Glutamatergic neuron (in vitro differentiated cells): ENCODE results near the gene SORBS2. TPM values are rescaled to one million over a fixed set of nuclear protein-coding genes. Genes with fewer than 3 reads are reported as not detected.
A peak's percentile ranks its signal among the peaks of the same experiment; 100 is the strongest.

Experiments used
- DNase-seq: peaks from one replicate; pipeline ENCODE4 v3.0.0; 2022
- H3K27ac Mint-ChIP-seq: one replicate; pipeline ENCODE4 v1.8.0; 2020; ENCODE audit warnings: mild to moderate bottlenecking, mixed read lengths, inconsistent platforms; ENCODE audit not compliant: unreplicated experiment
- H3K27me3 Mint-ChIP-seq: one replicate; pipeline ENCODE4 v1.8.0; 2020; ENCODE audit warnings: mild to moderate bottlenecking, moderate library complexity, mixed read lengths, inconsistent platforms; ENCODE audit not compliant: unreplicated experiment
- H3K36me3 Mint-ChIP-seq: one replicate; pipeline ENCODE4 v1.8.0; 2020; ENCODE audit warnings: mild to moderate bottlenecking, mixed read lengths, inconsistent platforms; ENCODE audit not compliant: unreplicated experiment
- H3K4me1 Mint-ChIP-seq: one replicate; pipeline ENCODE4 v1.8.0; 2020; ENCODE audit warnings: mild to moderate bottlenecking, low read depth, mixed read lengths, inconsistent platforms; ENCODE audit not compliant: unreplicated experiment
- H3K4me3 Mint-ChIP-seq: one replicate; pipeline ENCODE4 v1.8.0; 2020; ENCODE audit warnings: mild to moderate bottlenecking, mixed read lengths, inconsistent platforms; ENCODE audit not compliant: unreplicated experiment
- H3K9me3 Mint-ChIP-seq: one replicate; pipeline ENCODE4 v1.8.0; 2020; ENCODE audit warnings: mild to moderate bottlenecking, moderate library complexity, mixed read lengths, inconsistent platforms; ENCODE audit not compliant: unreplicated experiment
- total RNA-seq: library from RNA; stranded (reverse); fragmentation: NEBNext Ultra II Directional; extraction: Animal tissue kit (Norgen Biotek cat#: 25700); gene quantifications from one replicate; pipeline ENCODE4 v1.2.1, GENCODE V29; 2021; ENCODE audit not compliant: unreplicated experiment
- TF ChIP-seq, protein P1 (sequence below): fragments of 200-600 bp; sonication (generic); IDR thresholded peaks from one replicate; pipeline ENCODE4 v1.5.0; 2021; ENCODE audit not compliant: partially characterized antibody, unreplicated experiment

Gene SORBS2
- total RNA-seq, 1 donor from 2014 or later = 95.5 TPM

DNA sequence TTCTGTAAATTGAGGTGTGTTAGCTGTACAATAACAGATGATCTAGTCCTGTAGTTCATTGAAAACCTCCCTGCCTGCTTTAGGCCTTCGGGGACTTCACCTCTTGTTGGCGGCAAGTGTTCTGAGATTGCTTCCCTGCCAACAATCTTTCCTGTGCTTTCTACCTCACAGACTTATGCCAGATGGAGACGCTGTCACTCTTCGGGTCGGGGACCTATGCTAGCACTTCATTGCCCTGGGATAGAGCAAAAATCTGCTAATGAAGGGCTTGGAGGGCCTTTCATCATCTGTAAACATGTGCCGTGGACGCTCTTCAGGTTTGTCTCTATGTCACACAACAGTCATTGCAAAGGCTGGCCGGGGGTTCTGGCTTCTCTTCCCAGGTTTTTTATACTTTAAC is 272.0 kb downstream of the SORBS2 start:
- H3K27me3 Mint-ChIP-seq = peaks cover 4% of the 10 kb centered on the region

DNA sequence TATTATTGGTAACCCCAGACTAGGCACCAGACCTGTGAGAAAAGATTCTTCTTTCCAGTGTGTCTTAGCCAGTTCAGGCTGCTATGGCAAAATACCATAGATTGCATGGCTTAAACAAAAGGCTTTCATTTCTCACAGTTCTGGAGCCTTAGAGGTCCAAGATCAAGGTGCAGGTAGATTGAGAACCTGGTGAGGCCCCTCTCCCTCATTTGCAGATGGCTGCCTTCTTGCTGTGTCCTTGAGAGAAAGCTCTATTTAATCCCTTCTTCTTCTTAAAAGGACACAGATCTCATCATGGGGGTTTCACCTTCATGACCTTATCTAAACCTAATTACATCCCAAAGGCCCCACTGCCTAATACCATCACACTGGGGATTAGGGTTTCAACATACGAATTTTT is 273.2 kb downstream of the SORBS2 start:
- Mint-ChIP-seq H3K4me3 (no peak overlapping the region), H3K36me3 (no peaks in the 10 kb centered on the region), H3K9me3 (peaks cover 3% of the 10 kb centered on the region), H3K27ac (no peak overlapping the region), H3K27me3 (peaks cover 6% of the 10 kb centered on the region), H3K4me1 (peaks cover 11% of the 10 kb centered on the region)
- DNase-seq = no peak
- TF ChIP-seq, protein P1, sequence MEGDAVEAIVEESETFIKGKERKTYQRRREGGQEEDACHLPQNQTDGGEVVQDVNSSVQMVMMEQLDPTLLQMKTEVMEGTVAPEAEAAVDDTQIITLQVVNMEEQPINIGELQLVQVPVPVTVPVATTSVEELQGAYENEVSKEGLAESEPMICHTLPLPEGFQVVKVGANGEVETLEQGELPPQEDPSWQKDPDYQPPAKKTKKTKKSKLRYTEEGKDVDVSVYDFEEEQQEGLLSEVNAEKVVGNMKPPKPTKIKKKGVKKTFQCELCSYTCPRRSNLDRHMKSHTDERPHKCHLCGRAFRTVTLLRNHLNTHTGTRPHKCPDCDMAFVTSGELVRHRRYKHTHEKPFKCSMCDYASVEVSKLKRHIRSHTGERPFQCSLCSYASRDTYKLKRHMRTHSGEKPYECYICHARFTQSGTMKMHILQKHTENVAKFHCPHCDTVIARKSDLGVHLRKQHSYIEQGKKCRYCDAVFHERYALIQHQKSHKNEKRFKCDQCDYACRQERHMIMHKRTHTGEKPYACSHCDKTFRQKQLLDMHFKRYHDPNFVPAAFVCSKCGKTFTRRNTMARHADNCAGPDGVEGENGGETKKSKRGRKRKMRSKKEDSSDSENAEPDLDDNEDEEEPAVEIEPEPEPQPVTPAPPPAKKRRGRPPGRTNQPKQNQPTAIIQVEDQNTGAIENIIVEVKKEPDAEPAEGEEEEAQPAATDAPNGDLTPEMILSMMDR = no peak

More for the DNA sequence above, 272.0 kb downstream of the SORBS2 start:
- no peak overlapping the region for H3K4me3 Mint-ChIP-seq
- DNase-seq = no peak
- no peaks in the 10 kb centered on the region for H3K36me3 Mint-ChIP-seq
- peaks cover 11% of the 10 kb centered on the region for H3K4me1 Mint-ChIP-seq
- TF ChIP-seq, protein P1 = no peak
- H3K9me3 Mint-ChIP-seq = no peaks in the 10 kb centered on the region
- H3K27ac Mint-ChIP-seq = no peak overlapping the region

DNA sequence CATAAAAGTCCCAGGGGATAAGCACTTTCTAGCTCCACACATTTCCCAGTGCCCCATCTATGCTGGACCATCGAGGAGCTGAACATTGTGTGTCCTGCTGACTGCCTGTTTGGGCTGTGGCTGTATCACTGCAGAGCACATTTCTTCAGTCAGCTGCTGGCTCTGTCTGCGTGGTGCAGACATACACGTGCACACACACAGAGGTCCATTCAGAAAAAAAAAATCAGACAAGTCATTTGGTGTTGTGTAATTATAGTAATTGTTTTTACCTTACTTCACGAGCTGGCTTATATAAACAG is 275.6 kb downstream of the SORBS2 start:
- peak; percentile 28 for DNase-seq
- TF ChIP-seq, protein P1 = no peak
- Mint-ChIP-seq H3K27me3 (peaks cover 16% of the 10 kb centered on the region), H3K4me1 (peaks cover 22% of the 10 kb centered on the region), H3K9me3 (peaks cover 14% of the 10 kb centered on the region), H3K27ac (peak overlapping the region; percentile 87), H3K36me3 (no peaks in the 10 kb centered on the region), H3K4me3 (peak overlapping the region; percentile 17)

DNA sequence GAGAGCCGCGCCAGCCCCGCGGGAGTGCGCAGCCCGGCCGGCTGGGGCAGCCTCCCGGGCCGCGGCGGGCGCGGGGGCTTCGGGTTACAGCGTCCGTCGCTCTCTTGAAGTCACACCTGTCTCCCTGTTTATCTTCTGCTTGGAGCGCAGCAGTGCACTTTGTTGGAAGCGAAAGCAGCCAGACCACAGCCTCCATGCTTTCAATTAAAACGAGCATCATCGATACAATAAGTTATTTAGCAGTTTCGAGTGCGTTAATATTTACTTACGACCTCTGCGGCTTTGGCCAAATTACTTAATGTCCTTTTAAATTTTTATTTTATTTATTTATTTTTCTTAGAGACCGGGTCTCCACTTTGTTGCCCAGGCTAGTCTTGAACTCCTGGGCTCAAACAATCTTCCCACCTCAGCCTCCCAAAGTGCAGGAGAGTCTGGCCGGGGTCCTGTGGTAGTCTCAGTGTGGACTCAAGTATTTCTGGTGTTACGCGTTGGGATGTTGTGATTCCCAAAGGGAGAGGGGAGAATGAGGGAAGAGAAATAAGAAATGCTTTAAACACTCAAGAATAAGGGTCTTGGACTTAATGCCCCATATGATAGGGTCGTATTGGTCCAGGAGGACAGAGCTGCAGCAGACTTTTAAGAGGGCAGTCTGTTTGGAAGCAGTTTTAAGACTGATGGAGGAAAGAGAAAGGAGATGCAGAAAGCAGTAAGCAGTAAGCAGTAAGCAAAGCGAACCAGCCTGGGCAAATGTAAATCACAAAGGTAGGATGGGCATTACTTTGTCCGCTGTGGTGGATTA is 276.2 kb downstream of the SORBS2 start:
- Mint-ChIP-seq H3K4me1 (peaks cover 25% of the 10 kb centered on the region), H3K36me3 (no peaks in the 10 kb centered on the region), H3K27me3 (peaks cover 16% of the 10 kb centered on the region), H3K27ac (peak overlapping the region; percentile 87), H3K4me3 (peak overlapping the region; percentile 85), H3K9me3 (peaks cover 16% of the 10 kb centered on the region)
- TF ChIP-seq, protein P1 = no peak
- DNase-seq = no peak
